Ovary (tissue), 9 donors: ENCODE measurements around the gene MPPED1. TPM values are rescaled to one million over a fixed set of nuclear protein-coding genes. Genes with fewer than 3 reads are reported as not detected.

Experiments used
- DNase-seq, 5 donors: peaks; one replicate each; pipeline ENCODE4 v3.0.0-alpha.2; 2019 to 2020
- H3K27ac ChIP-seq, 2 donors: fragments of 200-600 bp; one replicate each; pipeline versions ENCODE4 v1.5.1 to v1.8.0; 2019 to 2022
- H3K27me3 ChIP-seq: fragments of 200-600 bp; one replicate; pipeline ENCODE4 v1.8.0; 2022
- H3K36me3 ChIP-seq: fragments of 200-600 bp; sonication (generic); one replicate; pipeline ENCODE4 v1.5.1; 2019
- H3K4me1 ChIP-seq: one replicate; pipeline ENCODE4 v1.8.1; 2013; ENCODE audit warnings: mild to moderate bottlenecking, moderate library complexity; ENCODE audit not compliant: insufficient read depth
- H3K4me3 ChIP-seq: fragments of 200-600 bp; sonication (generic); one replicate; pipeline ENCODE4 v1.5.1; 2017
- H3K9me3 ChIP-seq, 2 donors: fragments of 200-600 bp in 1 of 2; sonication (generic) in 1 of 2; one replicate each; pipeline versions ENCODE4 v1.5.1 to v1.8.1; 2013 to 2019; ENCODE audit warnings: mild to moderate bottlenecking in 1 of 2, moderate library complexity in 1 of 2
- CTCF ChIP-seq, 3 donors: fragments of 450-650 bp in 2 of 3; fragments of 200-600 bp in 1 of 3; IDR thresholded peaks; one replicate each; pipeline versions ENCODE4 v1.5.1 to v1.8.0; 2016 to 2022; ENCODE audit warnings: antibody characterized with exemption in 3 of 3, mild to moderate bottlenecking in 1 of 3
- EP300 ChIP-seq: sonication (generic); formaldehyde crosslinking; IDR thresholded peaks from one replicate; pipeline ENCODE4 v1.6.1; 2017; ENCODE audit warnings: antibody characterized with exemption
- POLR2A ChIP-seq: fragments of 450-650 bp; IDR thresholded peaks from one replicate; pipeline ENCODE4 v1.6.1; 2017; ENCODE audit warnings: antibody characterized with exemption, mild to moderate bottlenecking, moderate library complexity
- WGBS, 3 donors: extraction: QIAGEN DNeasy Blood & Tissue Kit in 1 of 3; methylation state at CpG; one replicate each; pipeline versions ENCODE4 v1.1.5 to v1.1.7; 2013 to 2017; 5-methylcytosine and 5-hydroxymethylcytosine counted together
- intact Hi-C, 4 donors: fragments of 100-400 bp; cut with DNase I; formaldehyde crosslinking; loops; one replicate each; pipeline versions ENCODE4 v1.11.0 to v1.15.1; 2022 to 2023
- polyA plus RNA-seq, 2 donors: library from polyadenylated mRNA; stranded (reverse); fragments of 200-250 nt in 1 of 2; fragments of 350-450 nt in 1 of 2; fragmentation: Illumina TruSeq in 1 of 2; extraction: RNeasy Lipid Tissue Mini Kit (QIAGEN cat#74804) in 1 of 2; gene quantifications; one replicate each; pipeline ENCODE4 v1.2.3, GENCODE V29; 2013 to 2014
- total RNA-seq, 7 donors: library from RNA; depleted of rRNA in 2 of 7; stranded (reverse); fragments of >200 nt in 2 of 7; fragmentation: NEBNext Ultra II Directional in 3 of 7; extraction: Animal tissue kit (Norgen Biotek cat#: 25700) in 3 of 7; gene quantifications; one replicate each; pipeline versions ENCODE4 v1.1.0 to v1.2.4, GENCODE V29; 2016 to 2023
- donor health status: DM: no; HTN: no; CAD: no; lungs with moderate emphysema.
- donor health status: DM: no; HTN: no; CAD: no.
- donor health status: Bipolar disorder and iron deficiency.
- donor health status: DM: yes; HTN: yes; CAD: no.
- donor health status: DM: no; HTN: no; CAD: no.
- donor health status: DM: yes; HTN: yes; CAD: no.

The MPPED1 gene
- total and polyA plus RNA-seq, 9 donors, result 0.45 to 4.1 (median 2.1) TPM

GRCh38 chr22:43429426-43429825 is 17.6 kb downstream of the MPPED1 start:
- intact Hi-C loops, result no loop called here
- TF ChIP-seq POLR2A (no peak), CTCF (IDR thresholded peaks at IDR 0.05) (no peak), EP300 (no peak)
- H3K36me3 ChIP-seq, result no peaks in the 10 kb centered on the region
- H3K27ac ChIP-seq, result no peak overlapping the region
- no peak overlapping the region for H3K4me3 ChIP-seq
- no peaks in the 10 kb centered on the region for H3K27me3 ChIP-seq
- no peaks in the 10 kb centered on the region for H3K4me1 ChIP-seq
- 85 to 92% (median 89%) methylated on average over 5 of the region's 5 CpGs for WGBS, 3 donors
- no peak for DNase-seq
- H3K9me3 ChIP-seq, result no peaks in the 10 kb centered on the region

GRCh38 chr22:43431808-43432554 is 20.2 kb downstream of the MPPED1 start:
- Histone ChIP-seq H3K9me3 (no peaks in the 10 kb centered on the region), H3K27me3 (no peaks in the 10 kb centered on the region), H3K36me3 (no peaks in the 10 kb centered on the region), H3K4me3 (no peak overlapping the region), H3K27ac (no peak overlapping the region), H3K4me1 (no peaks in the 10 kb centered on the region)
- 23 to 31% (median 28%) methylated on average over 8 of the region's 8 CpGs for WGBS, 3 donors
- DNase-seq, result no peak
- intact Hi-C loops, result no loop called here
- no peak for TF ChIP-seq CTCF (IDR thresholded peaks at IDR 0.05)
- no peak for TF ChIP-seq POLR2A
- no peak for TF ChIP-seq EP300

- Histone ChIP-seq H3K27ac (no peak overlapping the region), H3K4me1 (no peaks in the 10 kb centered on the region), H3K27me3 (no peaks in the 10 kb centered on the region), H3K9me3 (no peaks in the 10 kb centered on the region), H3K36me3 (no peaks in the 10 kb centered on the region), H3K4me3 (no peak overlapping the region)
- WGBS, 3 donors, result 76 to 88% (median 85%) methylated on average over 5 of the region's 5 CpGs
- TF ChIP-seq EP300 (no peak), CTCF (IDR thresholded peaks at IDR 0.05) (no peak), POLR2A (no peak)
- intact Hi-C loops, result no loop called here
- DNase-seq, result peak in 1 of 5 donors; percentile 22
These were observed 21.1 kb downstream of the MPPED1 start for GRCh38 chr22:43432883-43433415.

GRCh38 chr22:43433451-43434274 is 21.8 kb downstream of the MPPED1 start:
- no peaks in the 10 kb centered on the region for H3K36me3 ChIP-seq
- H3K4me3 ChIP-seq, result no peak overlapping the region
- intact Hi-C loops, result no loop called here
- WGBS, 3 donors, result 84 to 92% (median 88%) methylated on average over 35 of the region's 35 CpGs
- no peaks in the 10 kb centered on the region for H3K9me3 ChIP-seq
- H3K27me3 ChIP-seq, result no peaks in the 10 kb centered on the region
- no peaks in the 10 kb centered on the region for H3K4me1 ChIP-seq
- no peak overlapping the region for H3K27ac ChIP-seq
- DNase-seq, result peak in 1 of 5 donors; percentile 13
- no peak for TF ChIP-seq POLR2A
- TF ChIP-seq EP300, result no peak
- no peak for TF ChIP-seq CTCF (IDR thresholded peaks at IDR 0.05)
